ENCODE data around the gene S100A4. TPM values are rescaled to one million over a fixed set of nuclear protein-coding genes. Genes with fewer than 3 reads are reported as not detected.
A peak's percentile ranks its signal among the peaks of the same experiment; 100 is the strongest.
"Not testable (repeated sequence)": the region's sequence is repeated elsewhere in the genome, so short reads cannot be mapped to it uniquely, and the experiment has no call there.

The S100A4 gene
- polyA plus RNA-seq, 1 donor, result 188 TPM

- no peak for DNase-seq (ENCODE audit: low read depth)
These were observed 22.2 kb upstream of the S100A4 start for GRCh38 chr1:153567621-153568366.

- peak; percentile 26 for DNase-seq (ENCODE audit: low read depth)
These were observed 21.1 kb upstream of the S100A4 start for GRCh38 chr1:153566414-153567371.

GRCh38 chr1:153565529-153566374 is 20.1 kb upstream of the S100A4 start, which contains the start of gene S100A2:
TSS of gene S100A2 (minus strand) at chr1:153565844. CDS start at chr1:153563877, 1,967 bp downstream.
- no peak for DNase-seq (ENCODE audit: low read depth)

DNA sequence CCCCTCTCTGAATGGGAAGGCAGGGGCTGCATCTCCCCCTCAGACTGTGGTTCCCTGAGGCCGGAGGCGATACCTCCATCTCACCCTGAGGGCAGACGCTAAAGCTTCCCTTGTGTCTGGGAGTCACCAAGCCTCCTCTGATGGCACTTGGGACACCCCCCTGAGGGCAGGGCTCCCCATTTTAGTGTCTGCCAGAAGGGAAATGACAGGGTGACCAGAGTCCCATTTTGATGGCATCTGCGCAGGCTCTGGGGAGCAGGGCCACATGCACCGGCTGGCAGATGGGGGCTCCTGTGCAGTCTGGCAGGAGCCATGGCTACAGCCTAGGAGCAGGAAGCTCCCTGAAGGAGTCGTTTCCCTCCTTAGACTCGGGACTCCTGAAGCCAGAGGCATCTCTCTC is 18.4 kb upstream of the S100A4 start:
- no peak for DNase-seq (ENCODE audit: low read depth)

DNA sequence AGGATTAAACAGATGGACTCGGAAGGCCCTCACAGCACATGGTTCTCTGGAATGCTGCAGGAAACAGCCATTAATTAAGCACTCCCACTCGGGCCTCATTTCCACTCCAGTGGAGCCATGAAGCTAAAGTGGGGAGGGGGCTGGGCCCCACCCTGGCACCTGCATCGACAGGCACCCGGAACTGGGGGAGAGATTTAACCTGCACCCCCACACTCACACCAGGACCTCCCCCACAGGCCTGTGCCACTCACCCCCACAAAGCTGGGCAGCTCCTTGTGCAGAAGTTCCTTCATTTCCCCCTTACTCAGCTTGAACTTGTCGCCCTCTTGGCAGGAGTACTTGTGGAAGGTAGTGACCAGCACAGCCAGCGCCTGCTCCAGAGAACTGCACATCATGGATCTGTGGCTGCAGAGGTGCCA is 17.9 kb upstream of the S100A4 start:
- DNase-seq (ENCODE audit: low read depth), result no peak

GRCh38 chr1:153562021-153562420 is 16.4 kb upstream of the S100A4 start:
- not testable (repeated sequence) for DNase-seq (ENCODE audit: low read depth)

DNA sequence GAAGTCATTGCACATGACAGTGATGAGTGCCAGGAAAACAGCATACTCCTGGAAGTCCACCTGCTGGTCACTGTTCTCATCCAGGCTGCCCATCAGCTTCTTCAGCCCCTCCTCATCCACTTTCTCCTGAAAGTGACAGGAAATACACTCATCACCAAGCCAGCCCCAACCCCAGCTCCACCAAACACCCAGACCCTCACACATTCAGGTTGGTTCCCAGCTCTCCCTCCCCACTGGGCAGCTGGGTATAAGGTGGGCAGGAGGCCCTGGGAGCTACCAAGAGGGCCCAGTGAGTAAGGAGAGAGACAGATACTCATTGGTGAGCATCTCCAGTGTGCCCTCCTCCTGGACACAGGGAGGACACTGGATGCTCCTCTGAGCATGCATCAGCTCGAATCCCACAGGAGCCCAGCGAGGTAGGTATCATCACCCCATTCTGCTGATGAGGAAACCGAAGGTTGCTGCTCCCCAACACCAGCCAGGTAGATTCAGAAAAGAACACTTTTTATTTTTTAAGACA is 15.9 kb upstream of the S100A4 start:
- DNase-seq (ENCODE audit: low read depth), result no peak

GRCh38 chr1:153560771-153561465 is 15.3 kb upstream of the S100A4 start:
- no peak for DNase-seq (ENCODE audit: low read depth)

- DNase-seq (ENCODE audit: low read depth), result no peak
These were observed 14.6 kb upstream of the S100A4 start for GRCh38 chr1:153560241-153560640.

GRCh38 chr1:153557877-153558276 is 12.3 kb upstream of the S100A4 start:
- no peak for DNase-seq (ENCODE audit: low read depth)

- DNase-seq (ENCODE audit: low read depth), result no peak
These were observed 10.7 kb upstream of the S100A4 start for GRCh38 chr1:153556348-153556747.

DNA sequence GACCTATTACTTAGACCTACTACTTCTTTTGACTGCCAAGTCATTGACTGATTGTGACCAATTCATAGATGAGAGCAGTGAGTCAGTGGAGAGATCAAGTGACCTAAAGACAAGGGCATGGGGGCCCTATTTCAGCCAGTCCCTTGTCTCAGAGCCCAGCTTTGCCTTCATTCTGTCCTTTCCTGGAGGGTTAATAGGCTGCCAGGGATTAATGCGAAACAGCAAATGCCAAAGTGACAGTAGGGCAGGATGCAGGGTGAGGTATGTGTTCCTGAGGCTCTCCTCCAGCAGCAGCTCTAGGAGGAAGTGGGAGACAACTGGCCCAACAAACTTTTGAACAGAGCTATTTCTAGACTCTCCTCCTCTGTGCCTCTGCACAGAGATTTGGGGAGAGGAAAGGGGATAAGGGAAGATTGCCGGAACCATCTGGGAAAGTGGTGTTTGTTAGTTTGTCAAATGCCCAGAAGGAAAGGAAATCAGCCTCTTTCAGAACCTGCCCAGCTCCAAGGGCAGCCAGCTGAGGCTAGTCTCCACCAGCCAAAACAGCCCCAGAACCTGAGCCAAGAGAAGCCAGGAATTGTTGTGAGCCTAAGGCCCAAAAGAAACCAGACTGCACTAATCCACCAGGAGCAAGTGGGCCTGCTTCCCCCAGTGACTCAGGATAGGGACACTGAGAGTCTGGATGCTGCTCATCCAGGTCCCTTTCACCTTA is 8.4 kb upstream of the S100A4 start:
- no peak for DNase-seq (ENCODE audit: low read depth)

DNA sequence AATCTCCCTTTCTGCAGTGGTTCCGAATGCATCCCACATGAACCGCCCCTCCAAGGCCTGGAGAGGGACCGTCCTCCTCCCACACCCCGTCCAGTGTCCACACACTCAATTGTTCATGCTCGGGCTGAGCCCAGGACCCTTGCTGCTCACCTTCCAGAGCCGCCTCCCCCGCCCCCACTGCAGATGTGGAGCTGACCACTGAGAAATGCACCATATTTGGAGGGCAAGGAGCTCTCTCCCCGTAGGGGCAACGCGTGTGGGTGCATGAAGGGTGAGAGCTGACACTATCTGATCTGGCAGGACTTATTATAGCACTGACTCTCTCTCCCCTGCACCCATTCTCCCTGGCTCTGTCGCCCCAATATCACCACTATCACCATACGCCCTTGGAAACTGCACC is 7.5 kb upstream of the S100A4 start:
- DNase-seq (ENCODE audit: low read depth), result no peak

GRCh38 chr1:153552335-153552734 is 6.7 kb upstream of the S100A4 start:
- DNase-seq (ENCODE audit: low read depth), result no peak

- DNase-seq (ENCODE audit: low read depth), result no peak
These were observed 5.4 kb upstream of the S100A4 start for GRCh38 chr1:153550827-153551500.

- no peak for DNase-seq (ENCODE audit: low read depth)
These were observed 4.8 kb upstream of the S100A4 start for GRCh38 chr1:153550398-153550758.

- no peak for DNase-seq (ENCODE audit: low read depth)
These were observed 4.3 kb upstream of the S100A4 start for GRCh38 chr1:153549741-153550397.

DNA sequence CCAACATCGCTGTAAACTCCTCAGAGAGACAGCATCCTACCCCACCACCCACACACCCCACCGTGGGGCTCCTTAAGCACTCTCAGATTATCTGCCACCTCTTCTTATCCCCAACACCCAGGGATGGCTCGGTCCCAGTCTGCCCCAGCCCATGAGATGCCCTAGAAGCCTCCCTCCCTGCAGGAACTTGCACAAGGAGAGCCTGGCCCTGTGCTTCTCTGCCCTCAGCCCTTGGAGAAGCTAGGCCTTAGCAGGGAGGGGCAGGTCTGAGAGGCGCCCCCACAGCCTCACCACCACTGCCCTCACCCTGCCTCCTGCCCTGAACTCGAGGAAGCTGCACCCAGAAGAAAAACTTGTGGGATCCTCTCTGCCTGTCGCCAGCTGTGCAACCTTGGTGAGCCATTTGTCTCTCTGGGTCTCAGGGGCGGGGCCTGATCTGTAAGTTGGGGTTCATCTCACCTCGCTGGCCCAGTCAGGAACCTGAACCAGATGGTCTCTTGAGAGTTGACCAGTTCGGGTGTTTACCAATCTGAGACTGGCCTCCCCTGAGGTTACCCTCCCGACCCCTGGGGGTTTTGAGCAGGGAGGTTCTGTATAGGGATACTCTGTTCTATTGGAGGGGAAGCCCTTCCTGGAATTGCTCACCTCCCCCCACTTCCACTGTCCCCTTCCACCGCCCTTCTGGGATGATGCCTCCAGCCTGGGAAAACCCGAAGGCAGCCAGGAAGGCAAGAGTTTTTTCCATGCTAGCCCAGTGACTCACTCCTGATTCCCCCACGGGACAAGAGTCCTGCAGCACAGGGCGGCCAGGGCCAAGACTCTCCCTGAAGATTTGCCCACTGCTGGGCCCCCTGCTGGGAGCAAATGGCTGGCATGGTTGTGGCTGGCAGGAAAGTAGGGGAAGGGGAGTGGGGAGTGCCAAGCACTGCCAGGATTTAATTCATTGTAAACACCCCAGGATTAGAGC is 3.4 kb upstream of the S100A4 start, which contains the start of gene S100A3:
Gene S100A3 (minus strand): TSS at position 537 of the 967 bp plus-strand sequence. CDS start 773 bp downstream, outside the sequence.
- DNase-seq (ENCODE audit: low read depth), result no peak

Measured in forelimb muscle (tissue), 1 donor.